ENCODE data around the gene LMNB1.

- TF ChIP-seq, protein P1, sequence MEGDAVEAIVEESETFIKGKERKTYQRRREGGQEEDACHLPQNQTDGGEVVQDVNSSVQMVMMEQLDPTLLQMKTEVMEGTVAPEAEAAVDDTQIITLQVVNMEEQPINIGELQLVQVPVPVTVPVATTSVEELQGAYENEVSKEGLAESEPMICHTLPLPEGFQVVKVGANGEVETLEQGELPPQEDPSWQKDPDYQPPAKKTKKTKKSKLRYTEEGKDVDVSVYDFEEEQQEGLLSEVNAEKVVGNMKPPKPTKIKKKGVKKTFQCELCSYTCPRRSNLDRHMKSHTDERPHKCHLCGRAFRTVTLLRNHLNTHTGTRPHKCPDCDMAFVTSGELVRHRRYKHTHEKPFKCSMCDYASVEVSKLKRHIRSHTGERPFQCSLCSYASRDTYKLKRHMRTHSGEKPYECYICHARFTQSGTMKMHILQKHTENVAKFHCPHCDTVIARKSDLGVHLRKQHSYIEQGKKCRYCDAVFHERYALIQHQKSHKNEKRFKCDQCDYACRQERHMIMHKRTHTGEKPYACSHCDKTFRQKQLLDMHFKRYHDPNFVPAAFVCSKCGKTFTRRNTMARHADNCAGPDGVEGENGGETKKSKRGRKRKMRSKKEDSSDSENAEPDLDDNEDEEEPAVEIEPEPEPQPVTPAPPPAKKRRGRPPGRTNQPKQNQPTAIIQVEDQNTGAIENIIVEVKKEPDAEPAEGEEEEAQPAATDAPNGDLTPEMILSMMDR (IDR thresholded peaks at IDR 0.05; ENCODE audit: borderline replicate concordance, extremely low read depth, low read length, poor library complexity, severe bottlenecking), result no peak
- TF ChIP-seq EZH2 (IDR thresholded peaks at IDR 0.05; ENCODE audit: borderline replicate concordance, low read depth, low read length, severe bottlenecking), result no peak
These were observed 86.5 kb downstream of the LMNB1 start for GRCh38 chr5:126863402-126863801.
